Bronchial epithelial cell (primary cell): ENCODE results near the gene KIF11. TPM values are rescaled to one million over a fixed set of nuclear protein-coding genes. Genes with fewer than 3 reads are reported as not detected.

ENCODE experiments used
- DNase-seq: peaks from one replicate; pipeline ENCODE4 v3.0.0-alpha.2; 2010; ENCODE audit warnings: low read depth
- FAIRE-seq: peaks from 2 replicates; lab custom pipeline; 2011; peaks lifted over from hg19 to GRCh38; lab: Jason Lieb, UNC
- H3K27me3 ChIP-seq: 2 replicates; pipeline ENCODE4 v1.5.1; 2011; ENCODE audit warnings: low read length; ENCODE audit not compliant: control insufficient read depth, insufficient read depth
- H3K36me3 ChIP-seq: 2 replicates; pipeline ENCODE4 v1.5.1; 2011; ENCODE audit warnings: low read length; ENCODE audit not compliant: control insufficient read depth, insufficient read depth
- H3K4me3 ChIP-seq: 2 replicates; pipeline ENCODE4 v1.5.1; 2011; ENCODE audit warnings: mild to moderate bottlenecking, low read depth, low read length, control low read depth
- total RNA-seq: library from RNA; depleted of rRNA; stranded (reverse); fragments of >200 nt; gene quantifications from 2 replicates; pipeline ENCODE4 v1.2.1, GENCODE V29; 2014
- TF ChIP-seq, protein P1 (sequence below): IDR thresholded peaks from 2 replicates; pipeline ENCODE4 v1.5.1; 2011; ENCODE audit warnings: mild to moderate bottlenecking, moderate library complexity, low read length, control low read depth, inconsistent platforms; ENCODE audit not compliant: insufficient read depth, severe bottlenecking

The KIF11 gene
- total RNA-seq, 1 donor from 2014 or later = 1.1 TPM

DNA sequence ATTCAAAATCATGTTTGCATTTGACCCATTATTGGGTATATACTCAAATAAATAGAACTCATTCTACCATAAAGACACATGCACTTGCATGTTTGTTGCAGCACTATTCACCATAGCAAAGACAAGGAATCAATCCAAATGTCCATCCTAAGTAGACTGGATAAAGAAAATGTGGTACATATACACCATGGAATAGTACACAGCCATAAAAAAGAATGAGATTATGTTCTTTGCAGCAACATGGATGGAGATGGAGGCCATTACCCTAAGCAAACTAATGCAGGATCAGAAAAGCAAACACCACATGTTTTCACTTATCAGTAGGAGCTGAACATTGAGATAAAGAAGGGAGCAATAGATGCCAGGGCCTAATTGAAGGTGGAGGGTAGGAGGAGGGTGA, 84.8 kb downstream of the KIF11 start:
- DNase-seq = no peak
- H3K27me3 ChIP-seq = no peaks in the 10 kb centered on the region
- TF ChIP-seq, protein P1, sequence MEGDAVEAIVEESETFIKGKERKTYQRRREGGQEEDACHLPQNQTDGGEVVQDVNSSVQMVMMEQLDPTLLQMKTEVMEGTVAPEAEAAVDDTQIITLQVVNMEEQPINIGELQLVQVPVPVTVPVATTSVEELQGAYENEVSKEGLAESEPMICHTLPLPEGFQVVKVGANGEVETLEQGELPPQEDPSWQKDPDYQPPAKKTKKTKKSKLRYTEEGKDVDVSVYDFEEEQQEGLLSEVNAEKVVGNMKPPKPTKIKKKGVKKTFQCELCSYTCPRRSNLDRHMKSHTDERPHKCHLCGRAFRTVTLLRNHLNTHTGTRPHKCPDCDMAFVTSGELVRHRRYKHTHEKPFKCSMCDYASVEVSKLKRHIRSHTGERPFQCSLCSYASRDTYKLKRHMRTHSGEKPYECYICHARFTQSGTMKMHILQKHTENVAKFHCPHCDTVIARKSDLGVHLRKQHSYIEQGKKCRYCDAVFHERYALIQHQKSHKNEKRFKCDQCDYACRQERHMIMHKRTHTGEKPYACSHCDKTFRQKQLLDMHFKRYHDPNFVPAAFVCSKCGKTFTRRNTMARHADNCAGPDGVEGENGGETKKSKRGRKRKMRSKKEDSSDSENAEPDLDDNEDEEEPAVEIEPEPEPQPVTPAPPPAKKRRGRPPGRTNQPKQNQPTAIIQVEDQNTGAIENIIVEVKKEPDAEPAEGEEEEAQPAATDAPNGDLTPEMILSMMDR = no peak
- FAIRE-seq = no peak
- no peak overlapping the region for H3K4me3 ChIP-seq
- no peaks in the 10 kb centered on the region for H3K36me3 ChIP-seq

GRCh38 chr10:92678206-92678605, 85.3 kb downstream of the KIF11 start:
- no peaks in the 10 kb centered on the region for H3K27me3 ChIP-seq
- H3K4me3 ChIP-seq = no peak overlapping the region
- DNase-seq (no peak), FAIRE-seq (no peak)
- TF ChIP-seq, protein P1 = no peak
- no peaks in the 10 kb centered on the region for H3K36me3 ChIP-seq

GRCh38 chr10:92681306-92681834, 88.4 kb downstream of the KIF11 start:
- no peak overlapping the region for H3K4me3 ChIP-seq

DNA sequence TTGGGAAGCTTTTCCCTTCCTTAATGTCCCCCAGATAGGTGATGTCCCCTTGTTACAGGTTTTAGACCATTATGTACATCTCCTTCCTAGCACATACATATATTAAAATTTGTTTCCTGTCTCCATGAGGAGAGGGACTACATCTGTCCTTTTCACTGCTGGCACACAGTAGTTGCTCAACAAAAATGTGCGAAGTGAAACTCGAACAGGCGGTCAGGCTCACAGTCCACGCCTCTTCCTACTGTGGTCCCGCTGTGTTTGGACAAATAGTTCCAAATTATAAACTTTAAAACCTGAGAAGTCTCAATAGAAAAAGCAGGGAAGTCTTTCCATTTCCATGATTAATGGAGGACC, 95.6 kb downstream of the KIF11 start:
- no peaks in the 10 kb centered on the region for H3K27me3 ChIP-seq
- no peak for DNase-seq
- TF ChIP-seq, protein P1 = no peak
- no peak overlapping the region for H3K4me3 ChIP-seq
- no peaks in the 10 kb centered on the region for H3K36me3 ChIP-seq
- FAIRE-seq = no peak

More at GRCh38 chr10:92681306-92681834, 88.4 kb downstream of the KIF11 start:
- TF ChIP-seq, protein P1 = no peak
- no peaks in the 10 kb centered on the region for H3K27me3 ChIP-seq
- DNase-seq (no peak), FAIRE-seq (no peak)
- H3K36me3 ChIP-seq = no peaks in the 10 kb centered on the region

DNA sequence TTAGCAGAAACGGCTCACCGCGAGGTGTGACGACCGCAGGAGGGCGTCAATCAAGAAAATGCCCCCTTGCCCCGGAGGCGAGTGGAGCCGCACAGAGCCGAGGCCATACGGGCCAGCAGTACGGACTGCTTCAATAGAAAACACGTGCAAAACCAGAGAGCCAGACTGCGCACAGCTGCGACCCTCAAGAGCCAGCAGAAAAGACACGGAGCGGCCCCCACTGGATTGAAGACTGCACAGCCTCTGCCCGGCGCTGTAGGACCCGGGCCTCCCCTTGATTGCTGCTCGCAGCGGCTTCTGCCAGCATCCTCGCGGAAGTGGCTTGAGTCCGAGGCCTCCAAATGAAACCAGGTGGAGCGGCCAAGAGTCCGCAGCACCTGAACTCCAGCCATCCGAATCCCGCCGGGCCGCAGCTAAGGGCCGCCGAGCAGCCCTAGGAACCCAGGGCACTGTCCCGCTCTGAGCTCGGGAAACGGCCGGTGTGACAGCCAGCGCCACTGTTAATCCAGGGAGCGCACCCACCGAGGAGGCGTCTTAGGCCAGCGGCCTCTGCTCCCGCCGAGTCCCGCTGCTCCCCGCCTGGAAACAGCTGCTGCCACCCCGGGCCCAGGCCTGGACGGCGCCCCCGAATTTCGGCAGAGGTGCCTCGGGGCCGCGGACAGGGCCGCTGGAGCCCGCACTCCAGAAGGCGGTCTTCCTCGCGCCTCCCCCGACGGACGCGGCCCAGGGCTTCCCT, 96.2 kb downstream of the KIF11 start:
- Histone ChIP-seq H3K4me3 (peak overlapping the region; percentile 69), H3K27me3 (no peaks in the 10 kb centered on the region), H3K36me3 (no peaks in the 10 kb centered on the region)
- FAIRE-seq (no peak), DNase-seq (no peak)
- TF ChIP-seq, protein P1 = peak; percentile 4

DNA sequence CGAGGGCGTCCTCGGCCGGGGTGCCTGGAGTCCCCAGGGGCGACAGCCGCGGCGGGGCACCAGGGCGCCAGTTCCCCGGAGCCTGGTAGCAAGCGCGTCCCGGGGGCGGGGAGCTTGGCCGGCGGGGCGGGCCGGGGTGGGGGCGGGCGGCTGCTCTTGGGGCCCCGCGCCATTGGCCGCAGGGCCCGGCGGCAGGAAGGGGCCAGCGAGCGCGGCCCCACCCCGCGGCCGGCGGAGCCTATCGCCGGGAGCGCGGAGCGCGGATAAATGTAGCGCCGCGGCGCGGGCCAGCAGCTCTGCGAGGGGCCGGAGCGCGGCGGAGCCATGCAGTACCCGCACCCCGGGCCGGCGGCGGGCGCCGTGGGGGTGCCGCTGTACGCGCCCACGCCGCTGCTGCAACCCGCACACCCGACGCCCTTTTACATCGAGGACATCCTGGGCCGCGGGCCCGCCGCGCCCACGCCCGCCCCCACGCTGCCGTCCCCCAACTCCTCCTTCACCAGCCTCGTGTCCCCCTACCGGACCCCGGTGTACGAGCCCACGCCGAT, 96.8 kb downstream of the KIF11 start, which contains the start of gene HHEX:
HHEX (plus strand) TSS at position 293 of the 548 bp plus-strand sequence; CDS start at position 325, 32 bp downstream.
- H3K27me3 ChIP-seq = no peaks in the 10 kb centered on the region
- TF ChIP-seq, protein P1 = no peak
- FAIRE-seq (no peak), DNase-seq (peak; percentile 31)
- H3K4me3 ChIP-seq = peak within 1 kb of the TSS; percentile 69
- H3K36me3 ChIP-seq = no peaks in the 10 kb centered on the region
